Thoracic aorta (tissue), 2 donors: ENCODE measurements around the gene GSN. TPM values are rescaled to one million over a fixed set of nuclear protein-coding genes. Genes with fewer than 3 reads are reported as not detected.
A peak's percentile ranks its signal among the peaks of the same experiment; 100 is the strongest.

ENCODE experiments used
- ATAC-seq: fragments of 150-250 bp; one replicate; pipeline ENCODE4 v1.8.0; 2017; ENCODE audit warnings: low read depth; ENCODE audit not compliant: insufficient number of reproducible peaks, low FRiP score
- DNase-seq: peaks from one replicate; pipeline ENCODE4 v3.0.0-alpha.2; 2020; ENCODE audit warnings: low spot score
- H3K27ac ChIP-seq, 2 donors: fragments of 200-600 bp; sonication (generic); 1 replicate in 1 of 2; 2 replicates in 1 of 2; pipeline ENCODE4 v1.5.1; 2016; ENCODE audit warnings: mild to moderate bottlenecking in 2 of 2, moderate library complexity in 2 of 2
- H3K27me3 ChIP-seq: fragments of 200-600 bp; sonication (generic); replicated peaks from 2 replicates; pipeline ENCODE4 v1.6.0; 2016; ENCODE audit warnings: mild to moderate bottlenecking; ENCODE audit not compliant: insufficient read depth
- H3K36me3 ChIP-seq: fragments of 200-600 bp; sonication (generic); one replicate; pipeline ENCODE4 v1.5.1; 2016
- H3K4me1 ChIP-seq, 2 donors: fragments of 200-600 bp; sonication (generic); 1 replicate in 1 of 2; 2 replicates in 1 of 2; pipeline versions ENCODE4 v1.5.1 to v1.6.0; 2016; ENCODE audit warnings: low read depth in 2 of 2, mild to moderate bottlenecking in 1 of 2; ENCODE audit not compliant: control insufficient read depth in 1 of 2
- H3K4me3 ChIP-seq: fragments of 200-600 bp; sonication (generic); 2 replicates; pipeline ENCODE4 v1.5.1; 2016; ENCODE audit warnings: mild to moderate bottlenecking
- H3K9me3 ChIP-seq: fragments of 200-600 bp; sonication (generic); 2 replicates; pipeline ENCODE4 v1.5.1; 2016
- CTCF ChIP-seq: fragments of 200-600 bp; sonication (generic); IDR thresholded peaks from one replicate; pipeline ENCODE4 v1.5.1; 2019; ENCODE audit warnings: antibody characterized with exemption
- total RNA-seq, 2 donors: library from RNA; depleted of rRNA; stranded (reverse); fragments of >200 nt; gene quantifications; one replicate each; pipeline versions ENCODE4 v1.1.0 to v1.2.3, GENCODE V29; 2016

GSN gene
- total RNA-seq, 2 donors from 2014 or later = 3,187 to 4,234 TPM

- H3K27ac ChIP-seq = peak overlapping the region; percentile 14 to 15
- H3K4me1 ChIP-seq = peaks cover 9 to 40% of the 10 kb centered on the region in 2 donors
- peaks cover 35% of the 10 kb centered on the region for H3K36me3 ChIP-seq
Observed at GRCh38 chr9:121340676-121341392, 72.9 kb downstream of the GSN start.

GRCh38 chr9:121344184-121344583 lies 76.2 kb downstream of the GSN start:
- peaks cover 48% of the 10 kb centered on the region for H3K36me3 ChIP-seq

More at GRCh38 chr9:121340676-121341392, 72.9 kb downstream of the GSN start:
- no peak for TF ChIP-seq CTCF
- Histone ChIP-seq H3K27me3 (no peaks in the 10 kb centered on the region), H3K4me3 (no peak overlapping the region), H3K9me3 (no peaks in the 10 kb centered on the region)
- DNase-seq = no peak
- no peak for ATAC-seq

GRCh38 chr9:121345070-121345469 lies 77.1 kb downstream of the GSN start:
- no peak overlapping the region for H3K27ac ChIP-seq
- no peak overlapping the region for H3K4me3 ChIP-seq
- peaks cover 46% of the 10 kb centered on the region for H3K36me3 ChIP-seq
- DNase-seq (no peak), ATAC-seq (no peak)
- H3K9me3 ChIP-seq = no peaks in the 10 kb centered on the region
- H3K4me1 ChIP-seq = peaks cover 18 to 64% of the 10 kb centered on the region in 2 donors
- H3K27me3 ChIP-seq = no peaks in the 10 kb centered on the region
- TF ChIP-seq CTCF = no peak

More at GRCh38 chr9:121344184-121344583, 76.2 kb downstream of the GSN start:
- H3K27ac ChIP-seq = peak overlapping the region in 1 of 2 donors; percentile 36
- H3K4me1 ChIP-seq = peaks cover 15 to 57% of the 10 kb centered on the region in 2 donors
- H3K27me3 ChIP-seq = no peaks in the 10 kb centered on the region
- H3K9me3 ChIP-seq = no peaks in the 10 kb centered on the region
- TF ChIP-seq CTCF = no peak
- DNase-seq = no peak
- no peak overlapping the region for H3K4me3 ChIP-seq
- ATAC-seq = no peak

GRCh38 chr9:121348221-121348620 lies 80.3 kb downstream of the GSN start:
- peaks cover 44% of the 10 kb centered on the region for H3K36me3 ChIP-seq
- peaks cover 37 to 63% of the 10 kb centered on the region in 2 donors for H3K4me1 ChIP-seq
- H3K9me3 ChIP-seq = no peaks in the 10 kb centered on the region
- no peak overlapping the region for H3K4me3 ChIP-seq
- TF ChIP-seq CTCF = no peak
- H3K27ac ChIP-seq = peak overlapping the region; percentile 26 to 38
- ATAC-seq = no peak
- no peak for DNase-seq
- no peaks in the 10 kb centered on the region for H3K27me3 ChIP-seq

GRCh38 chr9:121349009-121349408 lies 81.0 kb downstream of the GSN start:
- ATAC-seq (no peak), DNase-seq (no peak)
- Histone ChIP-seq H3K9me3 (no peaks in the 10 kb centered on the region), H3K36me3 (peaks cover 52% of the 10 kb centered on the region), H3K27ac (peak overlapping the region in 1 of 2 donors; percentile 26), H3K4me3 (no peak overlapping the region), H3K27me3 (no peaks in the 10 kb centered on the region), H3K4me1 (peaks cover 43 to 59% of the 10 kb centered on the region in 2 donors)
- TF ChIP-seq CTCF = no peak
